Dermis blood vessel endothelial cell (primary cell): Measurements from ENCODE around the gene PDE2A. TPM values are rescaled to one million over a fixed set of nuclear protein-coding genes. Genes with fewer than 3 reads are reported as not detected.

Source experiments
- DNase-seq: peaks from one replicate; pipeline ENCODE4 v3.0.0; 2010
- total RNA-seq: library from RNA; depleted of rRNA; stranded (reverse); fragments of >200 nt; gene quantifications from 2 replicates; pipeline ENCODE4 v1.2.3, GENCODE V29; 2014

The PDE2A gene
- total RNA-seq, 1 donor from 2014 or later: 351 TPM

GRCh38 chr11:72537051-72537450, 137.2 kb downstream of the PDE2A start:
- DNase-seq: no peak

GRCh38 chr11:72535194-72535547, 139.1 kb downstream of the PDE2A start:
- DNase-seq: no peak

- DNase-seq: no peak
These were observed 139.6 kb downstream of the PDE2A start for GRCh38 chr11:72534371-72535193.

- peak; percentile 15 for DNase-seq
These were observed 145.2 kb downstream of the PDE2A start for GRCh38 chr11:72529068-72529467.

GRCh38 chr11:72528121-72528520, 146.1 kb downstream of the PDE2A start:
- no peak for DNase-seq

Other genes with a start within 250 kb of the PDE2A start
- 54.1 and 66.7 TPM in 2 replicates for gene CLPB, start 239.9 kb downstream of the PDE2A start, total RNA-seq
- gene ARAP1, start 78.0 kb upstream of the PDE2A start, total RNA-seq: 80.0 and 127 TPM in 2 replicates
- gene STARD10, start 119.6 kb upstream of the PDE2A start, total RNA-seq: 35.7 and 60.4 TPM in 2 replicates
- 6.5 and 22.1 TPM in 2 replicates for gene ATG16L2, start 140.0 kb upstream of the PDE2A start, total RNA-seq